ENCODE data around the gene HMX2. TPM values are rescaled to one million over a fixed set of nuclear protein-coding genes. Genes with fewer than 3 reads are reported as not detected.
"Not testable (repeated sequence)": the region's sequence is repeated elsewhere in the genome, so short reads cannot be mapped to it uniquely, and the experiment has no call there.

The HMX2 gene
- total and polyA plus RNA-seq, 2 of the 13 experiments (the other 11 are each of a cell fraction or from before 2014, with no cell fraction given), result not detected

- H3K79me2 ChIP-seq (ENCODE audit: insufficient read depth, low read length); H3K9me3 ChIP-seq (ENCODE audit: low read length); FAIRE-seq; H3K27me3 ChIP-seq (ENCODE audit: control insufficient read depth in 1 of 2, insufficient read depth in 2 of 2, low read length in 2 of 2); in situ Hi-C loops (cut with HindIII; ENCODE audit: extremely low pct_ligation_motif_present, low pct_unique_long_range_greater_than_20kb); H4K20me1 ChIP-seq (ENCODE audit: insufficient read depth, low read length); H3K4me3 ChIP-seq (replicated peaks in 1 of 3; ENCODE audit: insufficient read depth in 1 of 3, low read depth in 2 of 3, low read length in 3 of 3); H3K27ac ChIP-seq (ENCODE audit: extremely low read length, insufficient read depth, low read length); H3K4me2 ChIP-seq (ENCODE audit: low read depth, low read length); H3K9ac ChIP-seq (ENCODE audit: insufficient read depth, low read depth, low read length); intact Hi-C loops (cut with micrococcal nuclease; ENCODE audit: unreplicated experiment); H3K4me1 ChIP-seq (ENCODE audit: insufficient read depth, low read length); DNase-seq (ENCODE audit: low spot score); POLR2A ChIA-PET; BruUV-seq (replicated peaks); ATAC-seq; H3K36me3 ChIP-seq (replicated peaks in 1 of 2; ENCODE audit: control insufficient read depth in 1 of 2, insufficient read depth in 2 of 2, low read length in 2 of 2); H2AFZ ChIP-seq (ENCODE audit: low read length); CTCF ChIA-PET (ENCODE audit: low intra/inter-chr PET ratio, low total read pairs): not testable (repeated sequence)
- 97% methylated on average over 10 of the region's 10 CpGs for whole genome bisulfite sequencing (ENCODE audit: low lambda C conversion rate)
Observed at GRCh38 chr10:123171616-123172015, 23.7 kb downstream of the HMX2 start.

- ATAC-seq (no peak), FAIRE-seq (no peak), DNase-seq (ENCODE audit: low spot score) (no peak)
- H3K4me1 ChIP-seq (ENCODE audit: insufficient read depth, low read length), result peaks cover 5% of the 10 kb centered on the region
- H3K79me2 ChIP-seq (ENCODE audit: insufficient read depth, low read length), result no peaks in the 10 kb centered on the region
- H3K9me3 ChIP-seq (ENCODE audit: low read length), result no peaks in the 10 kb centered on the region
- peaks cover 0 to 2% of the 10 kb centered on the region in 2 experiments; a peak in 2 of 5 replicates for H3K36me3 ChIP-seq (replicated peaks in 1 of 2; ENCODE audit: control insufficient read depth in 1 of 2, insufficient read depth in 2 of 2, low read length in 2 of 2)
- 81% methylated on average over 9 of the region's 9 CpGs for WGBS (ENCODE audit: low lambda C conversion rate)
- no peak overlapping the region for H2AFZ ChIP-seq (ENCODE audit: low read length)
- intact Hi-C loops (cut with micrococcal nuclease; ENCODE audit: unreplicated experiment) (no loop called here), in situ Hi-C loops (cut with HindIII; ENCODE audit: extremely low pct_ligation_motif_present, low pct_unique_long_range_greater_than_20kb) (no loop called here)
- ChIA-PET CTCF (ENCODE audit: low intra/inter-chr PET ratio, low total read pairs) (no interaction called here), POLR2A (interaction anchor here (0.7 to 1.5 kb wide), 2 partner anchors 15 to 22 kb away, joined by 3 read pairs; partner anchors contain the start of gene BUB3)
- no TSS peak for BruUV-seq (replicated peaks)
- no peaks in the 10 kb centered on the region for H3K27me3 ChIP-seq (ENCODE audit: control insufficient read depth in 1 of 2, insufficient read depth in 2 of 2, low read length in 2 of 2)
- no peak overlapping the region for H3K4me3 ChIP-seq (replicated peaks in 1 of 3; ENCODE audit: insufficient read depth in 1 of 3, low read depth in 2 of 3, low read length in 3 of 3)
- no peak overlapping the region for H3K27ac ChIP-seq (ENCODE audit: extremely low read length, insufficient read depth, low read length)
- no peaks in the 10 kb centered on the region for H4K20me1 ChIP-seq (ENCODE audit: insufficient read depth, low read length)
- TF ChIP-seq RARA (CRISPR knock-in tag; IDR thresholded peaks at IDR 0.05), result no peak
- no peak for TF ChIP-seq ZNF740 (CRISPR knock-in tag; IDR thresholded peaks at IDR 0.05)
- peak; percentile 65 for TF ChIP-seq ZNF143 (CRISPR knock-in tag; IDR thresholded peaks at IDR 0.05)
- TF ChIP-seq SNAI1 (CRISPR knock-in tag; IDR thresholded peaks at IDR 0.05; ENCODE audit: borderline replicate concordance), result no peak
- TF ChIP-seq THAP11 (CRISPR knock-in tag; IDR thresholded peaks at IDR 0.05), result peak; percentile 67
- TF ChIP-seq NFKB2 (CRISPR knock-in tag; IDR thresholded peaks at IDR 0.05; ENCODE audit: borderline replicate concordance), result no peak
- TF ChIP-seq ZNF557 (CRISPR knock-in tag; IDR thresholded peaks at IDR 0.05), result no peak
- no peak for TF ChIP-seq HOXA7 (CRISPR knock-in tag; IDR thresholded peaks at IDR 0.05)
- TF ChIP-seq MAFK (conservative IDR thresholded peaks at IDR 0.05 in 1 of 2, IDR thresholded peaks at IDR 0.05 in 1 of 2; ENCODE audit: low read length in 2 of 2), result peak; percentile 86 to 87
- TF ChIP-seq MAFF (IDR thresholded peaks at IDR 0.05; ENCODE audit: low read depth, low read length), result peak; percentile 78
- no peak overlapping the region for H3K9ac ChIP-seq (ENCODE audit: insufficient read depth, low read depth, low read length)
- H3K4me2 ChIP-seq (ENCODE audit: low read depth, low read length), result no peak overlapping the region
Observed at GRCh38 chr10:123175389-123176387, 27.8 kb downstream of the HMX2 start.

DNA sequence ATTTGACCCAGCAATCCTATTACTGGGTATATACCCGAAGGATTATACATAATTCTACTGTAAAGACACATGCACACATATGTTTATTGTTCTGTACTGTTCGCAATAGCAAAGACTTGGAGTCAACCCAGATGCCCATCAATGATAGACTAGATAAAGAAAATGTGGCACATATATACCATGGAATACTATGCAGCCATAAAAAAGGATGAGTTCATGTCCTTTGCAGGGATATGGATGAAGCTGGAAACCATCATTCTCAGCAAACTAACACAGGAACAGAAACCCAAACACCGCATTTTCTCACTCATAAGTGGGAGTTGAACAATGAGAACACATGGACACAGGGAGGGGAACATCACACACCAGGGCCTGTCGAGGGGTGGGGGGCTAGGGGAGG is 30.5 kb downstream of the HMX2 start:
- H3K9ac ChIP-seq (ENCODE audit: insufficient read depth, low read depth, low read length); CTCF ChIA-PET (ENCODE audit: low intra/inter-chr PET ratio, low total read pairs); H3K4me3 ChIP-seq (replicated peaks in 1 of 3; ENCODE audit: insufficient read depth in 1 of 3, low read depth in 2 of 3, low read length in 3 of 3); H3K9me3 ChIP-seq (ENCODE audit: low read length); H3K4me2 ChIP-seq (ENCODE audit: low read depth, low read length); POLR2A ChIA-PET; BruUV-seq (replicated peaks); intact Hi-C loops (cut with micrococcal nuclease; ENCODE audit: unreplicated experiment); DNase-seq (ENCODE audit: low spot score); in situ Hi-C loops (cut with HindIII; ENCODE audit: extremely low pct_ligation_motif_present, low pct_unique_long_range_greater_than_20kb); H3K4me1 ChIP-seq (ENCODE audit: insufficient read depth, low read length); H3K79me2 ChIP-seq (ENCODE audit: insufficient read depth, low read length); H3K36me3 ChIP-seq (replicated peaks in 1 of 2; ENCODE audit: control insufficient read depth in 1 of 2, insufficient read depth in 2 of 2, low read length in 2 of 2); ATAC-seq; H3K27me3 ChIP-seq (ENCODE audit: control insufficient read depth in 1 of 2, insufficient read depth in 2 of 2, low read length in 2 of 2); H4K20me1 ChIP-seq (ENCODE audit: insufficient read depth, low read length); H3K27ac ChIP-seq (ENCODE audit: extremely low read length, insufficient read depth, low read length); FAIRE-seq; H2AFZ ChIP-seq (ENCODE audit: low read length): not testable (repeated sequence)
- WGBS (ENCODE audit: low lambda C conversion rate), result 95% methylated on average over 4 of the region's 4 CpGs

Data from HepG2 (cell line).